Cardiac muscle cell (in vitro differentiated cells and primary cell): Measurements from ENCODE around the gene SMAD2. TPM values are rescaled to one million over a fixed set of nuclear protein-coding genes. Genes with fewer than 3 reads are reported as not detected.

Experiments
- DNase-seq, 2 donors: peaks; one replicate each; pipeline versions ENCODE4 v3.0.0 to v3.0.0-alpha.2; 2010 to 2017; ENCODE audit warnings: low read depth in 1 of 2, low spot score in 1 of 2
- H3K27ac ChIP-seq: fragments of 200-600 bp; sonication (generic); 2 replicates; pipeline ENCODE4 v1.5.1; 2016
- H3K27me3 ChIP-seq: fragments of 200-600 bp; sonication (generic); 2 replicates; pipeline ENCODE4 v1.6.0; 2016; ENCODE audit warnings: control low read depth
- H3K36me3 ChIP-seq: fragments of 200-600 bp; sonication (generic); 2 replicates; pipeline ENCODE4 v1.5.1; 2016; ENCODE audit warnings: control low read depth
- H3K4me1 ChIP-seq: fragments of 200-600 bp; sonication (generic); 2 replicates; pipeline ENCODE4 v1.8.1; 2017; ENCODE audit warnings: low read depth, mild to moderate bottlenecking, mixed run types
- H3K4me3 ChIP-seq: fragments of 200-600 bp; sonication (generic); 2 replicates; pipeline ENCODE4 v1.5.1; 2016; ENCODE audit warnings: mild to moderate bottlenecking
- H3K9me3 ChIP-seq: fragments of 200-600 bp; sonication (generic); 2 replicates; pipeline ENCODE4 v1.5.1; 2017; ENCODE audit warnings: low read depth, mild to moderate bottlenecking, control low read depth
- CTCF ChIP-seq: IDR thresholded peaks from 2 replicates; pipeline ENCODE4 v1.5.1; 2012; ENCODE audit warnings: low read depth, mild to moderate bottlenecking, low read length
- polyA plus RNA-seq: library from polyadenylated mRNA; unstranded; fragments of >200 nt; fragmentation: Nextera tagmentation; extraction: Ambion mirVana; gene quantifications from 2 replicates; pipeline ENCODE4 v1.2.1, GENCODE V29; 2016
- total RNA-seq: library from RNA; depleted of rRNA; stranded (reverse); fragments of >200 nt; gene quantifications from 2 replicates; pipeline ENCODE4 v1.2.3, GENCODE V29; 2016

Gene SMAD2
- total and polyA plus RNA-seq, 2 experiments from 2014 or later: 84.6 to 85.8 TPM

DNA sequence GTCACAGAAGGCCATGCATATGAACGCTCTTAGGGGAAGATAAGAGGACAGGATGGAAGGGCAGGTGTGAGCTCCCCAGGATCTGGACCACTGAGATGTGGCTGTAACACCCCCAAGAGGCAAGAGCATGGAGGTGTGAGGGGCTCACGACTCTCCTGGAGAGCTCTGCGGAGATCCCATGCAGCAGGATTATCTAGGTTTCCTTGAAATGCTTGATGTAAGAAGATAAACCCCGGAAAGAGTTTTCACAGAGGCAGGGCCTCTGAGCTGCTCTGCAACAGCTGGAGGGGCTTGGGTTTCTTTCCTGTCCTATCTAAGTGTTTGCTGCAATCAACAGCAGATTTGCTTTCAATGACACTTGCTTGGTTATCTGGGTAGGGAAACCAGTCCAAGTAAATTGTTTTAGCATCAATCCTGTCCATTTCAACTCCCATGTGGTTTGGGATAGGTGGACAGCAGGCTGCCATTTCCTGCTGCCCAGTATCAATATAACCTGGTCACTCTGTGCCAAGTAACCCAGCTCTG is 138.9 kb downstream of the SMAD2 start:
- Histone ChIP-seq H3K36me3 (no peaks in the 10 kb centered on the region), H3K4me3 (no peak overlapping the region), H3K9me3 (no peaks in the 10 kb centered on the region), H3K27me3 (no peaks in the 10 kb centered on the region), H3K4me1 (peaks cover 5% of the 10 kb centered on the region), H3K27ac (no peak overlapping the region)
- no peak for TF ChIP-seq CTCF
- DNase-seq: no peak

- Histone ChIP-seq H3K9me3 (no peaks in the 10 kb centered on the region), H3K36me3 (no peaks in the 10 kb centered on the region), H3K4me3 (no peak overlapping the region), H3K27me3 (no peaks in the 10 kb centered on the region), H3K4me1 (peaks cover 5% of the 10 kb centered on the region), H3K27ac (no peak overlapping the region)
- TF ChIP-seq CTCF: no peak
- DNase-seq: no peak
These were observed 140.4 kb downstream of the SMAD2 start for GRCh38 chr18:47790036-47790435.

GRCh38 chr18:47788621-47789020 is 141.8 kb downstream of the SMAD2 start:
- H3K27ac ChIP-seq: no peak overlapping the region
- H3K9me3 ChIP-seq: no peaks in the 10 kb centered on the region
- no peak for DNase-seq
- H3K36me3 ChIP-seq: no peaks in the 10 kb centered on the region
- TF ChIP-seq CTCF: no peak
- H3K4me1 ChIP-seq: no peaks in the 10 kb centered on the region
- H3K4me3 ChIP-seq: no peak overlapping the region
- no peaks in the 10 kb centered on the region for H3K27me3 ChIP-seq

DNA sequence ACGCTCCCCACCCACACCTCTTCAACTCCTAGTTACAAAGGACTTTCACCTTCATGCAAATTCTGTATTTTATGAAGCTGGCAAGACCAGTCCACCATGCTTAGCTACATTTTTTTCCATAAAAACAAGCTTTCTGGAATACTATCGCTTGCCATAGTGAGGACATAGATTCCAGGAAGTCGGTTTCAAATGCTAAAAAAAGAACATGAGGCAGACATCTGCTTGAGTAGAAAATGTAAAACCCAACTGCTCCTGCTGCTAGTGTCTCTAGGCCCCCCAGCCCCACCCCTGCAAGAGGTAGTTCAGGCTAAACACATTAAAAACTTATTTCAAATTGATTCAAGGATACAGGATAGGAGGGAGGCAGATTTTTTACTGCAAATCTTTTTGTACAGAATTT is 148.9 kb downstream of the SMAD2 start:
- Histone ChIP-seq H3K36me3 (no peaks in the 10 kb centered on the region), H3K27me3 (no peaks in the 10 kb centered on the region), H3K4me3 (no peak overlapping the region), H3K9me3 (no peaks in the 10 kb centered on the region), H3K4me1 (no peaks in the 10 kb centered on the region), H3K27ac (no peak overlapping the region)
- DNase-seq: no peak
- TF ChIP-seq CTCF: no peak

- TF ChIP-seq CTCF: no peak
- Histone ChIP-seq H3K4me3 (no peak overlapping the region), H3K27me3 (no peaks in the 10 kb centered on the region), H3K9me3 (no peaks in the 10 kb centered on the region), H3K4me1 (no peaks in the 10 kb centered on the region), H3K36me3 (no peaks in the 10 kb centered on the region), H3K27ac (no peak overlapping the region)
- no peak for DNase-seq
These were observed 150.3 kb downstream of the SMAD2 start for GRCh38 chr18:47780011-47780725.
